Measurements from ENCODE around the gene INPP5J.
"Not testable (repeated sequence)": the region's sequence is repeated elsewhere in the genome, so short reads cannot be mapped to it uniquely, and the experiment has no call there.

INPP5J gene

DNA sequence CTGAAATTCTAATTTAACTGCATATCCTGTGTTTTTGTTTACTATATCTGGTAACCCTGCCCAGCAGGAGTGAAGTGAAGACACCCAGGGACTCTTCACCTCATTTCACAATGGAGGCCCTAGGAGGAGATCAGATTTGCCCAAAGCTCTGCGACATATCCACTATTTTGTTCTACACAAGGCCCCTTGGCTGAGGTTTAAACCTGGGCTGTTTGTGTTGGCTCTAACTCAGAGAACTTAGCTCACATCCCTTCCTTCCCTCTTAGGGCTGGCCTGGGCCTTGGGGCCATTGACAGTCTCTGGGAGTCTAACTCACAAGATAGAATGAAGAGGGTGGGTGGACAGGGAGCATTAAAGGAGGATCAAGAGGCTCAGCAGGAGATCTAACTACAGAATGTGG lies 25.7 kb downstream of the INPP5J start:
- DNase-seq (ENCODE audit: low read depth) = no peak

DNA sequence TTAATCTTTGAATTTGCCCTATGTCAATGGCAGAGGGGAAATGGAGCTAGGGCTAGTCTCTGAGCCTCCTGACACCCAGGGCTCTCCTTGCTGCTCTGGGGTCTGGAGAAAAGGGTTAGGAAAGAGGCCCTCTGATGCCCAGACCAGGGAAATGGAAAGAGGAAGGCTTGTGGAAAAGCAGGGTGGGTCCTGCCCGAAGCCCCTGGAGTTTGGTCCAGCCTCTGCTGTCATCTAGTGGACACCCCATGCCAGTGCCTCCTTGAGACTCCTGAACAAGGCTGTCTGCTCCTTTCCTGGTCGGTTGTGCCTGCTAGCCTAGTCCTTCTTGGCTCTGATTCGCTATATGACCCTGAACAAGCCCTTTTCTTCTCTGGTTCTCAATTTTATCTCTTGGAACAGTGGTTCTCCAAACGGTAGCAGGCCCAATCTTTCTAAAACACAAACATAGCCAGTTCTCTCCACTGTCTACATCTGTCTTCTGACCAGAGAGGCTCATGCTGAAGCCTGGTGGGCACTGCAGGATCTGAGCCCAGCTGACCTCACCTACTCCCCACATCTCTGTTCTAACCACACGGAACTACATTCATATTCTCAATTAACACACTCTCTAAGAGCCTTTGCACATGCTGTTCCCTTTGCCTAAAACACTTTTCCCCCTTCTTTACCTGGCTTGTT lies 26.3 kb downstream of the INPP5J start:
- no peak for DNase-seq (ENCODE audit: low read depth)

DNA sequence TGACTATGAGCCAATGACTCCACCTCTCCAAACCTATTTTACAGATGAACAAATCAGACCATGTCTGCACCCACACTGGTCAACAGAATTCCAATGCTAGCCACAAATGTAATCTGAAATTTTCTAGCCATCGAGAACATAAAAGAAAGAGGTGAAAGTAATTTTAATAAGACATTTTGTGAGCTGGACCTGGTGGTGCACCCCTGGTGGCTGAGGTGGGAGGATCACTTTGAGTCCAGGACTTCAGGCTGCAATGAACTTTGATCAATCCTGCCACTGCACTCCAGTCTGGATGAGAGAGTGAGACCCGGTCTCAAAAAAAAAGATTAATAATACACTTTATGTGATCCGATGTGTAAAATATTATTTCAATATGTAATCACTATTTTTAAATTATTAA lies 27.8 kb downstream of the INPP5J start:
- no peak for DNase-seq (ENCODE audit: low read depth)

DNA sequence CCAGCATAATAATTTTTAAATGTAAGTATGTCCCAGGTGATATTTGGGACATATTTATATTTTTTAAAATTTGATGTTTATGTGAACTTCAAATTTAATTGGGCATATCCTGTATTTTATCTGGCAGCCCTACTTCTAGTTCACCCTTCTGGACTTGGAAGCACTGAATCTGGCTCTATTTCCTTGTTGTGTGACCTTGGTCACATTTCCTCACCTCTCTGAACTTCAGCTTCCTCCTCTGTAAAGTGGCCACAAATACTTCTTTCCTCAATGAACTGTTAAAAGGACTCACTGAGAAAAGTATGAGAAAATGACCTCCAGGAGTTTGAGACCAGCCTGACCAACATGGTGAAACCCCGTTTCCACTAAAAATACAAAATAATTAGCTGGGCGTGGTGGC lies 29.1 kb downstream of the INPP5J start:
- no peak for DNase-seq (ENCODE audit: low read depth)

DNA sequence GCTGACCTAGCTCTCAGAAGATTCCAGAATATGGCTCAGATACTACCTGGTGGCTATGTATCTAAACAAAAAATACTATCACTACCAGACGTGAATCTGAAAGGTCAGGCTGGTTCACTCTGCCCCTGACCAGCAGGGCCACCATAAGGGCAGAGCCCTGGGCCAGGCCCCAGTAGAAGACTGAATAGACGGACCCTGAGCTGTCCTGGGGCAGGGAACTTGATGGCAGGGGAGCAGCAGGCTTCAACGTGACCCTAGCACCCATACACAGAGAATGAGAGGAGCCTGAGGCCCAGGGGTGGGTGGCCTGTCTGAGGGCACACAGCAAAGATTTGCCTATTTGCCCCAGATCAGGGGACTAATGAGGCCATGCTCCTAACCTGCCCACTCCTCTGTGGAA lies 30.6 kb downstream of the INPP5J start:
- no peak for DNase-seq (ENCODE audit: low read depth)

DNA sequence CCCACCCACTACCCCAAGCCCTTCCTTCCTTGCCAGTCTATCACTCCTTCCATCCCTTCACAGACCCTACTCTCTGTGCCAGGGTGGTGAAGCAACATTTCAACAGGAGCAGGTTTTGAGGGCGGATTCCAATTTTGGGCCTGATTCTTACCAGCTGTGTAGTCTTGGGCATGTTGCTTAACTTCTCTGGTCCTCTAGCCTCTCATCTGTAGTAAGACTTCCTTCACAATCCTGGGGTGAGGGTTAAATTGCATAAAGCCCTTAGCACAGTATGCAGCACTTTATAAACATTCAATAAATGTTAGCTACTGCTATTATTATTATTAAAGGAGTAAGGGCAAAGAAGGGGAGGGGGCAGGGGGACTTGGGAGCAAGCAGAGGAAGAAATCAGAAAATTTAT lies 32.2 kb downstream of the INPP5J start:
- DNase-seq (ENCODE audit: low read depth) = no peak

DNA sequence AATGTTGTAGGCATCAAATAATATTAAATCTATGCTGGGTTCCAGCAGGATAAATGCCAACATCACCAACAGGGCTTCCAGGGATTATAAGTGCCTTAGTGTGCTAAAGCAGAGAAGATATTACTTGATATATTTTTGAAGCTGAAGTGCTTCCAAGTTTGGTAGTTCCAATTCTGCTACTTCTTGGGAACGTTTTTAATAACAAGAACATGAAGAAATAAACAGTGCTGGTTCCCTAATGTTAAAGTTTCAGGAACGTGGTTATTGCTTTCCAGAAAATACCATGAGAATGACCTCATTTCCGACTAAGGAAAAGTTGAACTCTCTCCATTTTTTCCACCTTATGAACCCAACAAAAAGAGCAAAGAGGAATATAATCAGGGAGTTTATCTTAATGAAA lies 32.7 kb downstream of the INPP5J start:
- DNase-seq (ENCODE audit: low read depth) = no peak

DNA sequence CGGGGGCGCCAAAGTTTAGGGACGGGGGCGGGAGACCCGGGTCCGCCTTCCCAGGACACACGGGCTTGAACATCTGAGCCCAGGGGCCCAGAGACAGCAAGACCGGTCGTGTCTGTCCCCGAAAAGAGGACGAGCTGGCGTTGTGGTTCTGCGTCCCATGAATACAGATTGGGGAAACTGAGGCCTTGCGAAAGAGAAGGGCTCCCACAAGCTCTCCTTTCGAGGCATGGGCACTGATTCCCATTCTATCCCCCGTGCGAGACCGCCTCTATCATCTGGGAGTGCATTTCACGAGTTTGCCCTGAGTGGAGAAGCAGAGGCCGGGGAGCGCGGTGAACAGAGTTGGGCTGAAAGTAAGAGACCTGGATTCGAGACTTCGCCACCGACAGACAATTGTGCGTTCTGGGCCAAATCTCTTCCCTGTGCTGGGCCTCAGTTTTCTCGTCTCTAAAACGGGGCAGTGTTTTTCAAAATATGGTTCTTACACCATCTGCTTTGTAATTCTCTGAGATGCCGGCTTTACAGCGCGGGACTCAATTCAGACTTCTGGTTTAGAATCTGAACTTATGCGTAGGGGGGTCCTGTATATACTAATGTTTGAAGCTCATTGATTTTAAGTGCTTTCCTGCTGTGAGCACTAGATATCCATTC lies 37.7 kb downstream of the INPP5J start:
- no peak for DNase-seq (ENCODE audit: low read depth)

DNA sequence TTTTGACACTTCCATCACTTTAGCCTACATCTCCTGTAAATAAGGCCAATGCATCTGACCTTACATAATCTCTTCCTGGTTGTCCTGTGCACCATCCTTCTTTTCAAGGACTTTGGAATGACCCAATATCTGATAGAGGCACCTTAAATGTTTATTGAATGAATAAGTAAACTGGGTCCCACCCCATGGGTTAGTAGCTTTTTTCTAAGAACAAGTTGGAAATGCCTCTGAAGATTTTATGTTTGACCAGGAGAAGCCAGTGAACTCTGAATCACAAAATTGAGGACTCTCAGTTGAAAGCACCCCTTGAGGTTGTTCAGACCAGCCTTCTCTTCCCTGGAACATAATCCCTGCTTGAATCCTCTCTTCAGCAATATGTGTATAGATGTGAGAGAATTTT lies 38.6 kb downstream of the INPP5J start:
- DNase-seq (ENCODE audit: low read depth) = no peak

DNA sequence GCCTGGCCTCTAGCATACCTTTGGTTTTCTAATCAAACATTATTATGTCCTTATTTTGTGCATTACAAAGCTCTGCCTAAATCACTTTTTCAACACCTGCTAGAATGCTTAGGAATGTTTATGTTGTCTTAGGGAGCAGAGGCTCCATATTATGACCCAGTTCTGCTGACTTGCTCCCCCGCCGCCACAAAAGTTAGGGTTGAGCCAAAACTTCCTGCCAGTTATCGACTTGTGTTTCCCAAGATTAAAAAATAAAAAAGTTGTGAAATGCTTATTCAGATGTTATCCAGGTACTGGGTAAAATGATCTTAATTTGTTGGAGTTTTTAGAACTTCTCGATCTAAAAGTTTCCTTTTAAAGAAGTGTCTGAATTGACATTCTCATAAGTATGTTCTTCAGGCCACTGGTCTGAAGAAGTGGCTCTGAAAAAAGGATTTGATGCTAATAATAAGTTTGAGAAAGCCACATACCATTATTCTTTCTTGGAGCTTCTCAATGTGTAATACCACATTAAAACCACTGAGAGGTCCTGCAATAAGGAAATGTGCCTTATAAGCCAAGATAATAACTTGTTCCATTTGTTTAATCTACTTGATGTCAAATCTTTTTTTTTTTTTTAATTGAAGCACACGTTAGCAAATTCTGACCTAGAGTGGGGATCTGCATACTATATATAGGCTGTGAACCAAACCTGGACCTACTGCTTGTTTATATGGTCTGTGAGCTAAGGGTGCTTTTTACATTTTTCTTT lies 39.4 kb downstream of the INPP5J start:
- DNase-seq (ENCODE audit: low read depth) = no peak

DNA sequence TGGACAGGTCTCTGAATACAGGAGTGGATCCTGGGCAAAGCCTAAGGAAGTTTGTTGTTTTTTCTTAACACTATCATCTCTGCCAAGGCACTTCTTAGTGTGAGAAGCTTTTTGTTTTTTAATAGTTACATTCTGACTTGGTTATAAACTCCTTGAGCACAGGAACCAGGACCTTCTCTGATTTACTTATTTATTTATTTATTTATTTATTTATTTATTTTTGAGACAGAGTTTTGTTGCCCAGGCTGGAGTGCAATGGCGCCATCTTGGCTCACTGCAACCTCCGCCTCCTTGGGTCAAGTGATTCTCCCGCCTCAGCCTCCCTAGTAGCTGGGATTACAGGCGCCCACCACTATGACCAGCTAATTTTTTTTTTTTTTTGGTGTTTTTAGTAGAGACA lies 48.2 kb downstream of the INPP5J start:
- DNase-seq (ENCODE audit: low read depth) = no peak

DNA sequence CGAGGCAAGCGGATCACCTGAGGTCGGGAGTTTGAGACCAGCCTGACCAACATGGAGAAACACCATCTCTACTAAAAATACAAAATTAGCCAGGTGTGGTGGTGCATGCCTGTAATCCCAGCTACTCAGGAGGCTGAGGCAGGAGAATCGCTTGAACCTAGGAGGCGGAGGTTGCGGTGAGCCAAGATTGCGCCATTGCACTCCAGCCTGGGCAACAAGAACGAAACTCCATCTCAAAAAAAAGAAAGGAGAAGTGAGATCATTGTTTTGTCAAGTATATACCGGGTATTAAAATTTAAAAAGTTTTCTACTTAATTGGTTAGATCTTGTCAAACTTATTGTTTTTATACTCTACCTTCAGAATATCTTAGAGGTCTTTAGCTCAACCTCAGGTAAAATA lies 49.0 kb downstream of the INPP5J start:
- not testable (repeated sequence) for DNase-seq (ENCODE audit: low read depth)

DNA sequence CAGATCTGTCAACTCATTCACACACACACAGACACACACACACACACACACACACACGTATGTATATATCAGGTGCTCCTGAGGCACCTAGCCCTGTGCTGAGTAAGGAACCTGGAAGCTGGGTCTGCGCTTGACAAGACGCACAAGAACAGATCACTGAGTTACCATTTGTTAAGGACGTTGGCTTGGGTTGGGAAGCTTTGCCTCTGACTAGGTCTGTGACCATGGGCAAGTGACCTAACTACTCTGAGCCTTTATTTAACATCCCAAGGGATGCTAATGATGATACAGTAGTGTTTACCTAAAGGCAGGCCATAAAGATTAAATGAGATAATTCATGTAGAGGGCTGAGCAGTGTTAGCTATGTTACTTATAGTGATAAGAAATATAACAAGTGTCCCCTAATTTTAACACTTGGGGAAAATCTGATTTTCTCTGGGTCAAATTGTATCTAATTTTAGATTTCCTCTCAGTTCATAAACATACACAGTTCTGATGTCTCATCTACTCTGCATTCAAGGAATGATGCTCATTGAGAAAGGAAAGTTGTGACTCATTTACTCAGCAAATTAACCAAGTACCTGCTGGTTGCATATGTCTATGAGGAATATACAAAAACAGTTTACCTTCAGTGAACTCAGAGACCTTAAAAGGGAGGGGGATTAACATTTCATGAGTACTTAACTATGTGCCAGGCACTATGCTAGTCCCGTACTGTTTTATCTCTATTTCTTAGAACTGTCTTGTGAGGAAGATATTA lies 50.8 kb downstream of the INPP5J start:
- DNase-seq (ENCODE audit: low read depth) = no peak

DNA sequence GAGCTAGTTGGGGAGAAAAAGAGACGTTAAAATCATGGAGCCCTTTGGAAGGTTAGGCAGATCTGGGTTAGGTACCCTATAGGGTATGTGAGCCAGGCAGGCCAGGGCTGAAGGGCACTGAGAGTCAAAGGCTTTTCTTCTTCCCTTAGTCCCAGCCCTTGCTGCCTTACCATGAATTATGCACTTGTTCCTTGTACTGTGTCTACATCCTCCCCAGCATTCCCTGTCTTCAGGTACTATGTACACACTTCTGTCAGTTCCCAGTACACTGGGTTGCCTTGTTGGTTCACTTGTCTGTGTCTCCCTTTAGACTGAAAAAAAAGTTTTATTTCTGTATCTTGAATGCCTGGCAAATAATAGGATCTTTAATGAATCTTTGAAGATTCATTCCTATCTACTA lies 54.2 kb downstream of the INPP5J start:
- no peak for DNase-seq (ENCODE audit: low read depth)

DNA sequence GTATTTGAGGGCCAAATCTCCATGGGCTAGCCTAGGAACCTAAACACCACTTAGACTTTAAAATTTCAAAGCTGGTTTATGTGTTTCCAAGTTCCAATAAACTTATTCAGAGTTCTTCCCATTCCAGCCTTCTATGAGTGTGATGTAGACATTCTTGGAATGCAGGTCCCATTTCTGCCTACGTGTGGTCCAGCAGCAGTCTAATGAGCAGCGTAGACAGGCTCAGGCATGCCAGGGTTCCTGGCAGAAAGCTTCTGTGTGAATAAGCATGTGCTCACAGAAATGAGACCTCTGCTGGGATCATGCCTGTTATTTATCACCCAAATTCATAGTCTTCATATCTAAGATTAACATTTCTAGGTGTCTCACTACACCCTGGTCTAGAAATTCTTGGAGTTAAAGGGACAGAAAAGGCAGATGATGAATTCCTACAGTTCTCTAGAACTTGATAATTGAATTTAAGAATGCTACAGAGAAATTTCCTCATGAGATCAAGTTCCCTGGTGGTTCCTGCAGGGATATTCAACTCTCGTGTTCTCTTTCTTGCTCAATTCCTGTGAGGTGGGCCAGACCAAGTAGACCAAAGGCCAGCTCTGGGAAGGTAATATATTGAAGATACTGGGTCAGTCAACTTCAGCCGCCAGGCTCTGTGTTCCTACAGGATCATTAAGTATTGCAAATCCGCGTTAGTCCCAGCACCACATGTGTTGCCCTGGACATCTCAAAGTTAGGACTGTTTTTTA lies 54.8 kb downstream of the INPP5J start:
- no peak for DNase-seq (ENCODE audit: low read depth)

DNA sequence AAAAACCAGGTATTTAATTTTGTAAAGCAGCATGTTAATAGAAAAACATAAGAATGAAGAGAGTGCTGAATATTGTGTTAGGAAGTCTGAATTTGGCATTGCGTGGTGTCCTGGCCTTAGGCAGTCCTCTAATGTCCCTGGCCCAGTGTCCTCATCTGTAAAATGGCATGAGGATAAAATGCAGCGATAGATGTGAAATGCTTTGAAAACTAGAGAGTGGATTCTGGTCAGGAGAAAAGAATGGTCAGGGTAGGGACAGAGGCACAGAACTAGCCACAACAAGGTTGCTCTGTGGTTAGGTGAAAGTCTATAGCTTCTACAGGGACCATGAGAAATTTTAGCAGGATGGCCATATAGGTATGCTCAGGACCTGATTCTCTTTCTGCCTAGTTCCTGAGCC lies 56.1 kb downstream of the INPP5J start:
- DNase-seq (ENCODE audit: low read depth) = no peak

DNA sequence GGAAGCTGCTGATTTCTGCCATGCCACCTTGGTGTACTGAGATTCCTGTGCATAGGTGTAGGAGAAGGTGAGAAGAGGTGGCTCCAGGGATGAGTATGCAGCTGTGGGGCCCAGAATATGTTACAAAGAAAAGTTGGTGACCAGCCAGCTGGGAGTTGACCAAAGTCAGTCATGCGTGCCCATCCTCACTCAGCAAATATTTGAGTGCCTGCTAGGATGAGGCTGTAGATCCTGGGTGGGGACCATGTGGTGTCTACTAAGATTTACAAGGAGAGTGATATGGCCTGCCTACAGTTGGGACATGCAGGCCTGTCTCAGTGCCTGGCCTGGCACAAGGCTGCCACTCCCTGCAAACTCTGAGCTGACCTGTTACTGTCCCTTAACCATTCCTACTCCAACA lies 56.6 kb downstream of the INPP5J start:
- no peak for DNase-seq (ENCODE audit: low read depth)

DNA sequence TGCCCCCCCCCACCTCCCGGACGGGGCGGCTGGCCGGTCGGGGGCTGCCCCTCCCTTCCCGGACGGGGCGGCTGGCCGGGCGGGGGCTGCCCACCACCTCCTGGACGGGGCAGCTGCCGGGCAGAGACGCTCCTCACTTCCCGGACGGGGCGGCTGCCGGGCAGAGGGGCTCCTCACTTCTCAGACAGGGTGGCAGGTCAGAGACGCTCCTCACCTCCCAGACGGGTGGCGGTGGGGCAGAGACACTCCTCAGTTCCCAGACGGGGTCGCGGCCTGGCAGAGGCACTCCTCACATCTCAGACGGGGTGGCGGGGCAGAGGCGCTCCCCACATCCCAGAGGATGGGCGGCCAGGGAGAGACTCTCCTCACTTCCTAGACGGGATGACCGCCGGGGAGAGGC lies 61.2 kb downstream of the INPP5J start:
- DNase-seq (ENCODE audit: low read depth) = no peak

Data from activated T-helper 1 cell treated with Interleukin-2 at 50 U/mL for 16 hours (primary cell).